Activated CD8-positive, alpha-beta memory T cell treated with anti-CD3 and anti-CD28 coated beads, Interleukin-2, amount 10 ng/mL, durations not matched to agents 7 days and 5 days (primary cell): ENCODE results near the gene ASTN2. TPM values are rescaled to one million over a fixed set of nuclear protein-coding genes. Genes with fewer than 3 reads are reported as not detected.
"Not testable (repeated sequence)": the region's sequence is repeated elsewhere in the genome, so short reads cannot be mapped to it uniquely, and the experiment has no call there.

Source experiments
- ATAC-seq: fragments of 150-1000 bp; cut with Tn5 transposase; one replicate; pipeline ENCODE4 v1.10.0; 2021; ENCODE audit warnings: moderate library complexity
- CTCF ChIA-PET: fragments of 350-600 bp; sonication (Branson Sonifier 250); formaldehyde crosslinking; loops from one replicate; lab custom pipeline; 2021; ENCODE audit warnings: antibody characterized with exemption; lab: Charles Lee
- DNase-seq: peaks from one replicate; pipeline ENCODE4 v3.0.0-alpha.2; 2020
- H3K27ac Mint-ChIP-seq: one replicate; pipeline ENCODE4 v1.8.0; 2021; ENCODE audit warnings: mild to moderate bottlenecking, mixed read lengths
- H3K27me3 Mint-ChIP-seq: one replicate; pipeline ENCODE4 v1.8.0; 2021; ENCODE audit warnings: mixed read lengths
- H3K36me3 Mint-ChIP-seq: one replicate; pipeline ENCODE4 v1.8.0; 2021; ENCODE audit warnings: mild to moderate bottlenecking, mixed read lengths
- H3K4me1 Mint-ChIP-seq: one replicate; pipeline ENCODE4 v1.8.0; 2021; ENCODE audit warnings: mixed read lengths
- H3K4me3 Mint-ChIP-seq: one replicate; pipeline ENCODE4 v1.8.0; 2021; ENCODE audit warnings: mild to moderate bottlenecking, moderate library complexity, mixed read lengths
- H3K9me3 Mint-ChIP-seq: one replicate; pipeline ENCODE4 v1.8.0; 2022; ENCODE audit warnings: low read depth, mixed read lengths
- total RNA-seq, 2 experiments: library from RNA; stranded (reverse); gene quantifications; one replicate each; pipeline ENCODE4 v1.2.3, GENCODE V29; 2021

The ASTN2 gene
- total RNA-seq, 2 experiments from 2014 or later, result 4.0 to 5.4 TPM

GRCh38 chr9:116690805-116691204 lies 724.1 kb downstream of the ASTN2 start:
- not testable (repeated sequence) for H3K27me3 Mint-ChIP-seq
- H3K36me3 Mint-ChIP-seq, result peaks cover 12% of the 10 kb centered on the region

GRCh38 chr9:116689486-116690032 lies 725.3 kb downstream of the ASTN2 start:
- H3K4me1 Mint-ChIP-seq, result peaks cover 48% of the 10 kb centered on the region
- no peaks in the 10 kb centered on the region for H3K27me3 Mint-ChIP-seq
- H3K27ac Mint-ChIP-seq, result no peak overlapping the region
- peaks cover 10% of the 10 kb centered on the region for H3K36me3 Mint-ChIP-seq
- CTCF ChIA-PET, result no interaction called here
- DNase-seq, result no peak
- H3K4me3 Mint-ChIP-seq, result no peak overlapping the region
- ATAC-seq, result no peak
- no peaks in the 10 kb centered on the region for H3K9me3 Mint-ChIP-seq

More at GRCh38 chr9:116690805-116691204, 724.1 kb downstream of the ASTN2 start:
- DNase-seq, H3K9me3 Mint-ChIP-seq, H3K27ac Mint-ChIP-seq, CTCF ChIA-PET, ATAC-seq, H3K4me3 Mint-ChIP-seq: not testable (repeated sequence)
- peaks cover 50% of the 10 kb centered on the region for H3K4me1 Mint-ChIP-seq

GRCh38 chr9:116688806-116689485 lies 725.9 kb downstream of the ASTN2 start:
- ATAC-seq, result no peak
- DNase-seq, result no peak
- Mint-ChIP-seq H3K27me3 (no peaks in the 10 kb centered on the region), H3K36me3 (peaks cover 8% of the 10 kb centered on the region), H3K4me1 (peaks cover 48% of the 10 kb centered on the region), H3K27ac (no peak overlapping the region), H3K9me3 (no peaks in the 10 kb centered on the region), H3K4me3 (peak overlapping the region; percentile 5)
- CTCF ChIA-PET, result no interaction called here

GRCh38 chr9:116687754-116688135 lies 727.1 kb downstream of the ASTN2 start:
- Mint-ChIP-seq H3K36me3 (peaks cover 5% of the 10 kb centered on the region), H3K4me3 (peak overlapping the region; percentile 91), H3K27ac (peak overlapping the region; percentile 87), H3K9me3 (peaks cover 2% of the 10 kb centered on the region), H3K4me1 (peaks cover 45% of the 10 kb centered on the region), H3K27me3 (no peaks in the 10 kb centered on the region)
- ATAC-seq, result no peak
- CTCF ChIA-PET, result no interaction called here
- no peak for DNase-seq

- H3K4me1 Mint-ChIP-seq, result peaks cover 41% of the 10 kb centered on the region
- H3K27ac Mint-ChIP-seq, result peak within 1 kb of the TSS; percentile 87
- peak; percentile 99 for ATAC-seq
- CTCF ChIA-PET, result interaction anchor here (0.7 kb wide), 1 partner anchor 1314 kb away, joined by 3 read pairs; no protein-coding TSS in a partner anchor
- DNase-seq, result peak; percentile 94
- H3K4me3 Mint-ChIP-seq, result peak within 1 kb of the TSS; percentile 91
- H3K36me3 Mint-ChIP-seq, result peaks cover 5% of the 10 kb centered on the region
- peaks cover 2% of the 10 kb centered on the region for H3K9me3 Mint-ChIP-seq
- H3K27me3 Mint-ChIP-seq, result no peaks in the 10 kb centered on the region
Measured at GRCh38 chr9:116687074-116687753, 727.6 kb downstream of the ASTN2 start, which contains the start of gene TRIM32. TSS of gene TRIM32 (plus strand) at chr9:116687305. CDS start at chr9:116697743, 10,438 bp downstream.

- H3K4me1 Mint-ChIP-seq, result peaks cover 41% of the 10 kb centered on the region
- CTCF ChIA-PET, result interaction anchor here (0.7 kb wide), 1 partner anchor 1313 kb away, joined by 3 read pairs; no protein-coding TSS in a partner anchor
- H3K27me3 Mint-ChIP-seq, result no peaks in the 10 kb centered on the region
- peak; percentile 40 for ATAC-seq
- peaks cover 2% of the 10 kb centered on the region for H3K9me3 Mint-ChIP-seq
- H3K36me3 Mint-ChIP-seq, result peaks cover 5% of the 10 kb centered on the region
- peak overlapping the region; percentile 87 for H3K27ac Mint-ChIP-seq
- peak; percentile 41 for DNase-seq
- peak overlapping the region; percentile 91 for H3K4me3 Mint-ChIP-seq
Measured at GRCh38 chr9:116686693-116687073, 728.2 kb downstream of the ASTN2 start.

- Mint-ChIP-seq H3K27ac (no peak overlapping the region), H3K27me3 (no peaks in the 10 kb centered on the region), H3K4me1 (peaks cover 36% of the 10 kb centered on the region), H3K9me3 (peaks cover 2% of the 10 kb centered on the region), H3K36me3 (peaks cover 5% of the 10 kb centered on the region), H3K4me3 (peak overlapping the region; percentile 91)
- DNase-seq, result no peak
- CTCF ChIA-PET, result no interaction called here
- ATAC-seq, result no peak
Measured at GRCh38 chr9:116686135-116686534, 728.7 kb downstream of the ASTN2 start.

- Mint-ChIP-seq H3K4me3 (no peak overlapping the region), H3K36me3 (peaks cover 5% of the 10 kb centered on the region), H3K27me3 (no peaks in the 10 kb centered on the region), H3K4me1 (peaks cover 34% of the 10 kb centered on the region), H3K9me3 (peaks cover 2% of the 10 kb centered on the region), H3K27ac (no peak overlapping the region)
- DNase-seq (no peak), ATAC-seq (no peak)
- CTCF ChIA-PET, result no interaction called here
Measured at GRCh38 chr9:116685166-116685565, 729.7 kb downstream of the ASTN2 start.

GRCh38 chr9:116683535-116683934 lies 731.3 kb downstream of the ASTN2 start:
- no peak overlapping the region for H3K27ac Mint-ChIP-seq

GRCh38 chr9:116674210-116674980 lies 740.5 kb downstream of the ASTN2 start:
- ATAC-seq (no peak), DNase-seq (no peak)
- Mint-ChIP-seq H3K27me3 (no peaks in the 10 kb centered on the region), H3K27ac (no peak overlapping the region), H3K36me3 (peaks cover 8% of the 10 kb centered on the region), H3K9me3 (peaks cover 9% of the 10 kb centered on the region), H3K4me1 (no peaks in the 10 kb centered on the region), H3K4me3 (no peak overlapping the region)
- CTCF ChIA-PET, result no interaction called here

More at GRCh38 chr9:116683535-116683934, 731.3 kb downstream of the ASTN2 start:
- peaks cover 2% of the 10 kb centered on the region for H3K9me3 Mint-ChIP-seq
- peaks cover 23% of the 10 kb centered on the region for H3K4me1 Mint-ChIP-seq
- ATAC-seq (no peak), DNase-seq (no peak)
- no peaks in the 10 kb centered on the region for H3K27me3 Mint-ChIP-seq
- CTCF ChIA-PET, result no interaction called here
- peaks cover 5% of the 10 kb centered on the region for H3K36me3 Mint-ChIP-seq
- no peak overlapping the region for H3K4me3 Mint-ChIP-seq

GRCh38 chr9:116673375-116673774 lies 741.5 kb downstream of the ASTN2 start:
- CTCF ChIA-PET, result no interaction called here
- H3K4me3 Mint-ChIP-seq, result no peak overlapping the region
- H3K36me3 Mint-ChIP-seq, result peaks cover 8% of the 10 kb centered on the region
- DNase-seq, result no peak
- no peaks in the 10 kb centered on the region for H3K4me1 Mint-ChIP-seq
- no peak for ATAC-seq
- H3K9me3 Mint-ChIP-seq, result peaks cover 9% of the 10 kb centered on the region
- H3K27ac Mint-ChIP-seq, result no peak overlapping the region
- H3K27me3 Mint-ChIP-seq, result no peaks in the 10 kb centered on the region

- ATAC-seq (no peak), DNase-seq (no peak)
- Mint-ChIP-seq H3K36me3 (peaks cover 6% of the 10 kb centered on the region), H3K4me1 (no peaks in the 10 kb centered on the region), H3K27ac (no peak overlapping the region), H3K27me3 (no peaks in the 10 kb centered on the region), H3K9me3 (peaks cover 9% of the 10 kb centered on the region), H3K4me3 (no peak overlapping the region)
- CTCF ChIA-PET, result no interaction called here
Measured at GRCh38 chr9:116671605-116672004, 743.3 kb downstream of the ASTN2 start.
